ENCODE data around the gene PTPN2.
"Not testable (repeated sequence)": the region's sequence is repeated elsewhere in the genome, so short reads cannot be mapped to it uniquely, and the experiment has no call there.

PTPN2 gene

DNA sequence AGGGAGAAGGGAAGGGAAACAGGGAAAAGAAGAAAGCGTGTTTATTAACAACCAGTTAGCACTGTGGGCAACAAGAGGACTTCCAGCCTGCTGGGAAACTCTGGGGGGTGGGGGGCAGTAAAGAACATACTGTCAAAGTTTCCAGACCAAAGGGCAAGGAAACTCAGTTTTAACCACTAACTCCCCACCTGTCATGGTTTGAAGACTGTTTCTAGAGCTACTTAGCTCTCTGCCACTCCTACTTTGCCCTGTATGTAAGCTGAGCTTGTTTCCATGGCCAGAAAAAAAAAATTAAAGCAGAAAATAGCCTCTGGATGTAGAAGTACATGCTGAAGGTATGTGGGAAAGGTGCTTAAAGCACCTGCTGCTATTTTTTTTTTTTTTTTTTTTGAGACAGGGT is 11.0 kb upstream of the PTPN2 start:
- DNase-seq: no peak

DNA sequence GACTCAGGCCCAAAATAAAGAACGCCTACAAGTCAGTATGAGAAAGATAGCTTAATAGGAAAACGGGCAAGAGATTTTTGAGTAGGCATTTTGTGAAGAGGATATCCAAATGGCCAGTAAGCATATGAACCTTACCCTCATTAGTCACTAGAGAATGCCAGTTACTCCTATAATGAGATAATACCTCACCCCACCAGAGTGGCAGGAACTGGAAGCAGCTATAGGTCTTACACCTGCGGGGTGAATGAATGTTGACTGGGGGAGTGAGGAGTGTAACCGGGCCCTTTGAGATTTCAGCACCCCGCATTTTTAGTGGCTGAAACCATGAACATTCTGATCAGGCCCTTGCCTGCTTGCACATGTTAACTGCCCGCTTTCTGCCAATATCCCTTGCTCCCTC is 7.5 kb upstream of the PTPN2 start:
- no peak for DNase-seq

DNA sequence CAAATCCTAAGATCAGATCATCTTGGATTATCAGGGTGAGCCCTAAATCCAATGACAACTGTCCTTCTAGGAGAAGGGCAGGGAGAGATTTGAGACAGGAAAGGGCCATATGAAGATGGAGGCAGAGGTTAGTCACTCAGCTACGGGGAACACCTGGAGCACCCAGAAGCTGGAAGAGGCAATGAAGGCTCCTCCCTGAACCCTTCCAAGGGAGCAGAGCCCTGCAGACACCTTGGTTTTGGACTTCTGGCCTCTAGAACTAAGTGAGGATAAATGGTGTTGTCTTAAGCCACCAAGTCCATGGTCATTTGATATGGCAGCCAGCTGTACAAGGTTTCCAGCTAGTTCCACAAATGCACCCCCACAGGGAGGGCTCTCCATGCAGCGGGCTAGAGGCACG is 6.9 kb upstream of the PTPN2 start:
- no peak for DNase-seq

DNA sequence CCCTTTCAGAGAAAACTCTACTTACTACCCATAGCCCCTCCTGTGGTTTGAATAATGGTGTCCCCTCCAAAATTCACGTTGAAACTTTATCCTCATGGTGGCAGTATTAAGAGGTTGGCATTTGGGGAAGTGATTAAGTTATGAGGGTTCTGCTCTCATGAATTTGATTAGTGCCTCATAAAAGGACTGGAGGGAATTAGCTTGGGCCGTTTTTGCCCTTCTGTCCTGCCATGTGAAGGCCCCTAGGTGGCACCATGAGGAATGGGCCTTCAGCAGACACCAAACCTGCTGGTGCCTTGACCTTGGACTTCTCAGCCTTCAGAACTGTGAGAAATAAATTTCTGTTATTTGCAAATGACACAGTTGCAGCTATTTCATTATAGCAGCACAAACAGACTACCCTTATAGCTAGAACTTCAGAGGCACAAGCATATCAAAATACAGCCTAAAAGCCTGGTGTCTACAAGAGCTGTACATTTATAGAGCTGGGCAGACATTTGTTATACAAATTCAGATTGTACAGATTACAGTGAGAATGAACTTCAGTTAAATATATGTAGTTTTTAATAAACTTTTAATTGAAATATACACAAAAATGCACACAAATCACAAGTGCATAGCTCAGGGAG is 2.6 kb upstream of the PTPN2 start:
- DNase-seq: no peak

DNA sequence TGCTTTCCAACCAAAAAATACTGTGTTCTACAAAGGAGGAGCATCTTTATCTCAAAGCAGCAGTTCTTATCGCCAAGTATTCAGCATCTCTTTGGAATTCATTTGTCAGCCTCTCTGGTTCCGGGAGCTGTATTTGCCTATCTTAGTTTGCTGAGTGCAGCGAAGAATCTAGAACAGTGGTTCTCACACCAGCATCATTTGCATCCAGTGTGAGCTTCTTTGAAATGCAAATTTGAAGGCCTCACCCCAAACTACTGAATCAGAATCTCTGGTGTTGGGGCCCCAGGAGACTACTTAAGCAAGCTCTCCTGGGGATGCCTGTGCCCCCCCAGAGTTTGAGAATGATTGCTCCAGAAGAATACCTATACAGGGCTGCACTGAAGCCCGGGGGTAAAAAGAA is 1.5 kb upstream of the PTPN2 start:
- no peak for DNase-seq

DNA sequence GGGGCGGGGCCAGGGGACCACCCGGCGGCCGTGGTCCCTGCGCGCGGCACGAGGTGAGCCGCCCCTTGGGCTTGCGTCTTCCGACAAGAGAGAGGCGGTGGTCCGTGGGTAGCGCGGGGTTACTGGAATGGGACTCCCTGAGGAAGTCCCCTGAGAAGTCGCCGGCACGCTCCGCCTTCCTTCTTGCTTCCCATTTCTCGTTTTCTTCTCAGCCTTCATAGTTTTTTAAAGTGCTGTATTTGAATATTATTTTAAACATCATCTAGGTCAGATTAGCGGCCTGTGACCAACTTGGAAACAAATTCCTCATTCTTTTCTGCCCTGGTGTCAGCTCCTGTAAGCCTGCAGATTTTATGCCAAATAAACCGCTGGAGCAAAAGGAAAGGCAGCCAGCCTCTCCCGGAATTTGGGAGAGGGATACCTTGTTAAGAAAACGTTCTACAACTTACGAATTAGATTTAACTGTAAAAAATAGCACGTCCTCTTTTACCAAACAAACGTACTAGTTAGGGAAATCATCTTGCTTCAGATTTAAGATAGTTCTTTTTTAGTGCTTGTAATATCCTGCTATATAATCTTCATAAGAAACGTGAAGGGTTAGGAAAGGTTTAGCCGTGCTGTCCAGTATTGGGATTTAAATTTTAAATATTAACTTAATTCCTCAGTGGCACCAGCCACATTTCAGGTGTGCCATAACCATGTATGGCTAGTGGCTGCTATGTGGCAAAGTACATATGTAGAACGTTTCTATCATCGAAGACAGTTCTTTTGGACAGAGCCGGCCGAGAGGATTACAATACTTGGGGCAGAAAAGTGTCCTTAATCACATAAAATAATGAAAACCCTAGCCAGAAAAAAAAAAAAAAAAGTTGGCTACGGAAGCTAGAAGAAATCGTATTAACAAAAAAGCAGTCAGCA is 628 bp upstream of the PTPN2 start:
- peak in 8 of 56 donors; percentile 34 to 80 (median 54) for DNase-seq

DNA sequence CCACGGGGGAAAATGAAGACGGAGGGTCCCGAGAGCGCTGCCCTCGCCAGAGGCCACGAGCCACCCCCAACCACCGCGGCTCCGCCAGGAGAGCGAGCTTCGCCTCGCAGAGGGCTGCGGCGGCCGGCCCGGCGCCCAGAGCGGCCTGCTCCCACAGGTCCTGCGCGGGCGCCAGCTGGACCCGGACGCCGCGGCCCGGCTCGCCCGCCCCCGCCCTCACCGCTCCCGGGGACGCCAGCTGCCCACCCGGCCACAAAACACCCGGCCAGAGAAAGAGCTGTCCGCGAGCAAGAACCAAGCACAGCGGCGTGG is 709 bp downstream of the PTPN2 start:
- peak in 1 of 56 donors; percentile 62 for DNase-seq

DNA sequence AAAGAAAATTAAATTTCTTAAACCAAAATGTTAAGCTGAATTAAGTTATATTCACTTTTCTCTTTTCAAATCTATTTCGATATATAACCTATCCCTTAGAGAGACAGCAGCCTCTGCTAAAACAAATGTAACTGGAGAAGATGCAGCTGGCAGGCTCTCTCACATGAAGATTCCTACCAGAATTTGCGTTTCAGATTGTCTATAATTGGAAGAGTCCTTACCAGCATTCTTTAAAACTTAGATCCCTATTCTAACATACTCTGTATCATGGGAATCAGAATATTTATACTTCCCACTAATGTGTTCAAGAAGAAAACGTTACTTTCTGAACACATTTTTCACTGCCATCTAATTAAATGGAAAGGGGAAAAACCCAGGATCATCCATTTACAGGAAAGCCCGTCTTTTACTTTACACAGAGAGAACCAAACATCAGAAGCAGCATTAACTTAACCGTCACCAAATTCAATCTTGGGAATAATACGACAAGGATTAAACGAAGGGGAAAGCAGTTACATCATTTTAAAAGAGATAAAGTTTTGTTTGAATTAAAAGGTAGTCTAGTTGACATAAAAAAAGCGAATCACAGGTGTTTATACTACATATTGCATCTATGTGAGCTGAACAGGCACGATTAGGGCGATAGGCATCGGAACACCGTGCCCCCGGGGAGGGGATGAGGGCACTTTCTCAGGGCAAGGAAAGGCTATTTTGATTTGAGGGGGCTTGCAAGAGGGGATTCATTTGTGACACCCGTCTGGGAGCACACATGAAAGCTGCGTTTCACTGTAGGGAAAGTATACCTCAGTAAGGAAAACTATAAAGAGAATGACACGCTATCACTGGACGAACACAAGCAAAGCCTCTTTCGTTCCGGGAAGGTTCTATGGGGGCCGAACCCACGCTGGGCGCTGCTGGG is 1.3 kb downstream of the PTPN2 start:
- no peak for DNase-seq

DNA sequence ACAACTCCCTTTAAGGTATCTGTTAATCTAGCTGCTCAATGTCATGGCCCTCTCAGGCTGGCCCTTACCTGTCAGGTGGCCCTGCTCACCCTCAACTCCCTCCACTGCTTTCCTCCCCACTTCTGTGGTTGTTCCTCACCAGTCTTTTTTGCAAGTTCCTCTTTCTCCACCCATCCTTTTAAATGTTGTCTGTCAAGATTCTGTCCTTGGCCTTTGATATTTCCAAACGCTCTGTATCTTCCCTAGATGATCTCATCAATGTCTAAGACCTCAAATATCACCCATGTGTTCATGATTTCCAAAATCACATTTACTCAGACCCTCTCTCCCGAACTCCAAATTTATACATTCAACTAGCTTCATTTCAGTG is 3.5 kb downstream of the PTPN2 start:
- DNase-seq: no peak

DNA sequence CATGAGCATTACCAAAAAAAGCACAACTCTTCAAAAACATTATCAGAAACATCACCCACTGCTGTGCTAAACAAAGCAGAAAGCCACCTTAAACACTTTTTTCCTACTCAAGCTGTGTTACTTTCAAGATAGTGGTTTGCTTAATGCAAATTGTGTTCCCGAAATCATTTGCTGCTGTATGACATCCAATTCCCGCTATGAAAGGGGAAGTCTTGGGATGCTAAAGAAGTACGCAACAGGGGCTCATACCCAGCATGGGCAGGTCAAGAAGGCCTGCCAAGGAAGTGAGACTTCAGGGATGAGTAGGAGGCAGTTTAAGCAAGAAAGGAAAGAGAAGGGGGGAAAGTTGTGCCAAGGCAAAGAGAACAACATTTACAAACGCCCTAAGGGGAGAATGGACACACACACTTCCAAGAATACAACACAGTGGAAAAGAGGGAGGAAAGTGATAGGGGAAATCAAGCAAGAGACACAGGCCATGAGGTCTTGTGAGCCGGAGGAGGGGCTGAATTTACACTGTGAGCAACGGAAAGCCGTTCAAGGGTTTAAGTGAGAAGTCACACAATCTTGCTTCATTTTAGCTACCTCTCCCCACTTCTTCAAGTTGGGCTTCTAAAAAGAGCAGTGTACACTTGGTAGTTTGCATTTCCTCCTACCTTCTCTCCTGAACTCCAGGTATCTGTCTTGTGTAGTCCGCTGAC is 4.0 kb downstream of the PTPN2 start:
- peak in 1 of 56 donors; percentile 15 for DNase-seq

DNA sequence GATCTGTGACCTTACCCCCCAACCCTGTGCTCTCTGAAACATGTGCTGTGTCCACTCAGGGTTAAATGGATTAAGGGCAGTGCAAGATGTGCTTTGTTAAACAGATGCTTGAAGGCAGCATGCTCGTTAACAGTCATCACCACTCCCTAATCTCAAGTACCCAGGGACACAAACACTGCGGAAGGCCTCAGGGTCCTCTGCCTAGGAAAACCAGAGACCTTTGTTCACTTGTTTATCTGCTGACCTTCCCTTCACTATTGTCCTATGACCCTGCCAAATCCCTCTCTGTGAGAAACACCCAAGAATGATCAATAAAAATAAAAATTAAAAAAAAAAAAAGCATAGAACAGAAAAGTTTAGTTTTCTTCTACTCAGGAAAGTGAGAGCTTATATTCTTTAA is 9.0 kb downstream of the PTPN2 start:
- not testable (repeated sequence) for DNase-seq

DNA sequence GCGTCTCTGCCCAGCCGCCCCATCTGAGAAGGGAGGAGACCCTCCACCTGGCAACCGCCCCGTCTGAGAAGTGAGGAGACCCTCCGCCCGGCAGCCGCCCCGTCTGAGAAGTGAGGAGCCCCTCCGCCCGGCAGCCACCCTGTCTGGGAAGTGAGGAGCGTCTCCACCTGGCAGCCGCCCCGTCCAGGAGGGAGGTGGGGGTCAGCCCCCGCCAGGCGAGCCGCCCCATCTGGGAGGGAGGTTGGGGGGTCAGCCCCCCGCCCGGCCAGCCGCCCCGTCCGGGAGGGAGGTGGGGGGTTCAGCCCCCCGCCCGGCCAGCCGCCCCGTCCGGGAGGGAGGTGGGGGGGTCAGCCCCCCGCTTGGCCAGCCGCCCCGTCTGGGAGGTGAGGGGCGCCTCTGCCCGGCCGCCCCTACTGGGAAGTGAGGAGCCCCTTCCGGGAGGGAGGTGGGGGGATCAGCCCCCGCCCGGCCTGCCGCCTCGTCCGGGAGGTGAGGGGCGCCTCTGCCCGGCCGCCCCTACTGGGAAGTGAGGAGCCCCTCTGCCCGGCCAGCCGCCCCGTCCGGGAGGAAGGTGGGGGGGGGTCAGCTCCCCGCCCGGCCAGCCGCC is 10.0 kb downstream of the PTPN2 start:
- DNase-seq: not testable (repeated sequence)

DNA sequence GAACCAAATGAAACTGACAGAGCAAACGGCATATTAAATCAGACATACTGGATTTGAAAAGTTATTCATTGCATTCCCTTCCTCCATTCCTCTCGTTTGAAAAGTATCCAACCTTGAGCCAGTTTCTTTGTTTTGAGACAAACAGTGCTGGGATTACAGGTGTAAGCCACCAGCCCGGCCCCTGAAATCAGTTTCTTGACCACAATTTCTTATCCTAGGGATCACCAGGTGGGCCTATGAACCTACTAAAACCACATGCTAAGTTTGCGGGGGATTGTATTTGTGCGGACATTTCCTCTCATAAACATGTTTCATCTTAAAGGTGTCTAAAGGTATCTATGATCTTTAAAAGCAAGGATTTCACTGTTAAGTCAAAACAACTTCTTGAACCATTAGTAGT is 11.6 kb downstream of the PTPN2 start:
- no peak for DNase-seq

DNA sequence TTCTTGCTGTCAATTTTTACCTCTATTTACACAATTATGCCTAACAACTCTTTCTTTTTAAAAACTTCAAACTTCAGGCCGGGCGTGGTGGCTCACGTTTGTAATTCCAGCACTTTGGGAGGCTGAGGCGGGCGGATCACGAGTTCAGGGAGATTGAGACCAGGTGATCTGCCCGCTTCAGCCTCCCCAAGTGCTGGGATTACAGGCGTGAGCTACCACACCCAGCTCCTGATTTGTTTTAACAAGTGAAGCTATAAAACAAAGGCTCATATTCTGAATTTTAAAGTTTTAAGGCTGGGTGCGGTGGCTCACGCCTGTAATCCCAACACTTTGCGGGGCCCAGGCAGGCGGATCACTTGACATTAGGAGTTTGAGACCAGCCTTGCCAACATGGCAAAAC is 15.5 kb downstream of the PTPN2 start:
- DNase-seq: no peak

DNA sequence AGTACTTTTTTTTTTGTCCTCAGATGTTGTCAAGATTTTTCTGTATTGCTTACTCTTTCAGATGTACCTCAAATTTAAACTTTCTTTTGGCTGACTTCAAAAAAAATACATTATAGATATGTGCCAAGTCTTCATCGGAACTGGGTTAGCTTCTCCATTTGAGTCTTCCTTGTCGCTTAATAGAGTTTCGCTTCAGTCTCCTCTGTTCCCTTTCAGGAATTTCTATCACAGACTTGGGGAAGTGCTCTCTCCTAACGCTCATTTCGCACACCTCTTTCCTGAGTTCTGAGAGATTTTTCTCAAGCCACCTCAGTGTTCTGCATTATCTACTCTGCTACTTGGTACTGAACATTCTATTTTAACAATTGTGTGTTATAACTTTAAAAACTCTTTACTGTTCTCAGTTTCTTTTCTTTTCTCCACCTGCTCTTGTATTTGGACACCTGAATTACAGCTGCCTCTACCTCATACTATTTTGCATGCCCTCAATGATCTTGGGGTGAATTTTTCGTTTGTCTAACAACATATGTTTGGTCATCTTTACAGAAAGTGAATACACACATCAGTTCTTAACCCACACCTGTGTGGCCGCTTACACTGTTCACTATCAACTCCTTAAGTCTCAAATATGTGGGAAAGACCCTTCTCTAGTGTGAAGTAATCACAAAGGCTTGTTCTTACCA is 16.5 kb downstream of the PTPN2 start:
- no peak for DNase-seq

DNA sequence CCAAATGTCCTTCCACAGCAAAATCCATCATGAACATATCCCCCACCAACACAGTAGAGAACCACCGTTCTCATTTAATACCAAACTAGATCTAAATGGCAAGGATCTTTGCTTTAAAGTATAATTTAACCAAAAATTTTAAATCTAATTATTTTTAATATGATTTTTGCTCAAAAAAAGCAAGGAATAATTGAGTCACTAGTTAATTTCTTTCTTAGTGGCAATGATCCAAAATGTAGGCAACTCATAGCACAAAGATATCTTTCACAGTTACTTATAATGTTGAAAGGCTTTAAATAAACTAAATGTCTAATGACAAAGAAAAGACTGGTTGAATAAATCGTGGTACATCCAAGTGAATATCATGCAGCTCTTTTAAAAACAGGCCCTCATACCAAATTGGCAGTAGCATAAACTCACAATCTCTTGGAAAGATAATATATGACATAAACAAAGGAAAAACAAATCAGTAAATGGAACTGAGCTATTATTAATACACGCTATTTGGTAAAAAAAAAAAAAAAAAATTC is 20.3 kb downstream of the PTPN2 start:
- DNase-seq: no peak

DNA sequence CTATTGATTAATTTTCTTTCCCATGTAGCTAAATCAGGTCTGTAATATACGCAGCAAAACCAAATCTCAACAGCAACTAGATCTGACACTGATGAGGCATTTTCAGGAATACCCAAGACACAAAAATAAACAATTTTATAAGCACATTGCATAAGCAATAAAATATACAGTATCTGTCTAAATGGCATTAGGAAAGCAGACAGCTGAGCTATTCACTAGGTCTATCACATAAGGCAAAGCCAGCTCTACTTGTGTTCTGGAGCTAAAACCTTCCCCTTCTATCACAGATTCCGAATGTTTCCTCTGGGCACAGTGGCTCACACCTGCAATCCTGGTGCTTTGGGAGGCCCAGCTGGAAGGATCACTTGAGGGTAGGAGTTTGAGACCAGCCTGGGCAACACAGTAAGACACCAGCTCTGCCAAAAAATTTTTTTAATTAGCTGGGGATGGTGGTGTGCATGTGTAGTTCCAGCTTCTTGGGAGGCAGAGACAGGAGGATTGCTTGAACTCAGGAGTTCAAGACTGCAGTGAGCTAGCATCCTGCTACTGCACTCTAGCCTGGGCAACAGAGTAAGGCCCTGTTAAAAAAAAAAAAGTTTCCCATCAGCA is 21.1 kb downstream of the PTPN2 start:
- DNase-seq: no peak

DNA sequence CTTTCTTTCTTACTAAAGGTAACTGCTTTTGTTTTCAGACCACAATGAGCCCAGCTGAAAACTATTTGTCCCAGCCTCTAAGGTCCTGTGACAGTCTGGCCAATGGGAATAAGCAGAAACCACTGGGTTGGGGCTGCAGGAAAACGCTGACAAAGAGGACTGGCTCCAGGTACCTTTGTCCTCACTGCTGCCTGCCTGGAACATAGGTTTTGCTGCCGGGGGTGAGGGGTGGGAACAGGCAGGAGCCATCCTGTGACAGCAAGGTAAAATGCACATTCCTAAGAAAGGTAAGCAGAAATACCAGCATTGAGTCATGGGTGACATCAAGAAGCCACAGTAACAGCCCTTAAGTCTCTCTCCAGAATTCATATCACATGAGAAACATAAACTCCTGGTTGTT is 21.6 kb downstream of the PTPN2 start:
- no peak for DNase-seq

DNA sequence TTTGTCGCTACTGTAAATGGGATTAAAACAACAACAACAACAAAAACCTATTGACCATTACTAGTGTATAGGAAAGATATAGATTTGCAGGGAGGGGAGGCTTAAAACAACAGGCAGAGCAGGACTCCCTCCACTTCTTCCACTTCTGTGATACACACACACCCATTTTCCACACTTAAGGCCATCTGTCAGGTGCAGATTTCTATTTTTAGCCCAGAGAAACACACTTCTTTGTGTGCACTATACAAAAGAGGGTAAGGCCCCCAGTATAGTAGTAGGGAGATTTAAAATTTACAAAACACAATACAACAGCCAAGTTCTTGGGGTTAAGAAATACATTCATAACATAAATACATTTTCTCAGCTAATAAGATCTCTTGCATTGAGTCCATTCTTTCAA is 22.4 kb downstream of the PTPN2 start:
- DNase-seq: no peak

DNA sequence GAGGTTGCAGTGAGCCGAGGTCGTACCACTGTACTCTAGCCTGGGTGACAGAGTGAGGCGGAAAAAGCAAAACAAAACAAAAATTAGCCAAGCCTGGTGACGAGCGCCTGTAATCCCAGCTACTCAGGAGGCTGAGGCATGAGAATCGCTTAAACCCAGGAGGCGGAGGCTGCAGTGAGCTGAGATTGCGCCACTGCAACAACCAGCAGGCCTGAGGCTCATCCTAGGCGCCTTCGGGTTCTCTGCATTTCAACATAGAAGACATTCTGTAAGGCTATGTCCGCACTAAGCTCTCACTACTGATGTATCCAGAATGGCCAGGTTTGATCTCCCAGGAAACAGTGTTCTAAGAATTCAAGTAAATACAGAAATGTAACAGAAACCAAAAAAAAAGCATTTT is 23.5 kb downstream of the PTPN2 start:
- DNase-seq: no peak
